ENCODE results near the gene SNRPB. TPM values are rescaled to one million over a fixed set of nuclear protein-coding genes. Genes with fewer than 3 reads are reported as not detected.
A peak's percentile ranks its signal among the peaks of the same experiment; 100 is the strongest.

Gene SNRPB
- total RNA-seq, 1 donor from 2014 or later: 215 TPM

- ATAC-seq (ENCODE audit: low read depth) (peak; percentile 54), DNase-seq (peak; percentile 23)
- Mint-ChIP-seq H3K27ac (no peak overlapping the region), H3K4me1 (peaks cover 2% of the 10 kb centered on the region), H3K27me3 (no peaks in the 10 kb centered on the region), H3K36me3 (ENCODE audit: low read depth) (peaks cover 6% of the 10 kb centered on the region), H3K4me3 (no peak overlapping the region), H3K9me3 (peaks cover under 1% of the 10 kb centered on the region)
- ChIA-PET POLR2A (interaction anchor here (0.7 to 1.9 kb wide), 2 partner anchors 245 to 263 kb away, joined by 4 read pairs; no protein-coding TSS in a partner anchor), CTCF (interaction anchor here (0.7 to 5.0 kb wide), 17 partner anchors 9 to 688 kb away, joined by 3 to 71 read pairs (median 3); no protein-coding TSS in a partner anchor)
- intact Hi-C loops (cut with micrococcal nuclease): loop anchor here (1.0 to 5.0 kb wide), 2 partner anchors 101 to 675 kb away; no protein-coding TSS in a partner anchor
- no peak for TF ChIP-seq CTCF (IDR thresholded peaks at IDR 0.05)
Measured at GRCh38 chr20:2451939-2452732, 18.5 kb downstream of the SNRPB start.

GRCh38 chr20:2451422-2451821, 19.2 kb downstream of the SNRPB start:
- intact Hi-C loops (cut with micrococcal nuclease): loop anchor here (5.0 kb wide), 1 partner anchor 674 kb away; no protein-coding TSS in a partner anchor
- H3K4me1 Mint-ChIP-seq: peaks cover 2% of the 10 kb centered on the region
- H3K27me3 Mint-ChIP-seq: no peaks in the 10 kb centered on the region
- DNase-seq (no peak), ATAC-seq (ENCODE audit: low read depth) (no peak)
- POLR2A ChIA-PET: interaction anchor here (1.9 kb wide), 1 partner anchor 244 kb away, joined by 4 read pairs; no protein-coding TSS in a partner anchor
- no peak for TF ChIP-seq CTCF (IDR thresholded peaks at IDR 0.05)
- no peak overlapping the region for H3K27ac Mint-ChIP-seq
- H3K9me3 Mint-ChIP-seq: peaks cover 4% of the 10 kb centered on the region
- CTCF ChIA-PET: interaction anchor here (0.8 to 5.0 kb wide), 8 partner anchors 18 to 687 kb away, joined by 3 to 71 read pairs (median 4); no protein-coding TSS in a partner anchor
- no peak overlapping the region for H3K4me3 Mint-ChIP-seq
- peaks cover 2% of the 10 kb centered on the region for H3K36me3 Mint-ChIP-seq (ENCODE audit: low read depth)

- intact Hi-C loops (cut with micrococcal nuclease): no loop called here
- ChIA-PET CTCF (interaction anchor here (5.0 kb wide), 1 partner anchor 242 kb away, joined by 71 read pairs; no protein-coding TSS in a partner anchor), POLR2A (no interaction called here)
- Mint-ChIP-seq H3K27me3 (no peaks in the 10 kb centered on the region), H3K4me3 (no peak overlapping the region), H3K27ac (no peak overlapping the region), H3K36me3 (ENCODE audit: low read depth) (no peaks in the 10 kb centered on the region), H3K4me1 (peaks cover 2% of the 10 kb centered on the region), H3K9me3 (peaks cover 4% of the 10 kb centered on the region)
- DNase-seq (no peak), ATAC-seq (ENCODE audit: low read depth) (no peak)
- TF ChIP-seq CTCF (IDR thresholded peaks at IDR 0.05): no peak
Measured at GRCh38 chr20:2449386-2449785, 21.2 kb downstream of the SNRPB start.

- ATAC-seq (ENCODE audit: low read depth) (no peak), DNase-seq (no peak)
- POLR2A ChIA-PET: no interaction called here
- Mint-ChIP-seq H3K4me3 (no peak overlapping the region), H3K4me1 (peaks cover 2% of the 10 kb centered on the region), H3K27ac (no peak overlapping the region), H3K9me3 (peaks cover 4% of the 10 kb centered on the region), H3K27me3 (no peaks in the 10 kb centered on the region), H3K36me3 (ENCODE audit: low read depth) (no peaks in the 10 kb centered on the region)
- TF ChIP-seq CTCF (IDR thresholded peaks at IDR 0.05): no peak
- intact Hi-C loops (cut with micrococcal nuclease): no loop called here
- CTCF ChIA-PET: interaction anchor here (1.4 kb wide), 1 partner anchor 239 kb away, joined by 6 read pairs; no protein-coding TSS in a partner anchor
Measured at GRCh38 chr20:2446845-2447244, 23.7 kb downstream of the SNRPB start.

GRCh38 chr20:2431185-2431584, 39.4 kb downstream of the SNRPB start:
- POLR2A ChIA-PET: no interaction called here
- Mint-ChIP-seq H3K4me1 (no peaks in the 10 kb centered on the region), H3K9me3 (no peaks in the 10 kb centered on the region), H3K27ac (no peak overlapping the region), H3K27me3 (peaks cover 35% of the 10 kb centered on the region), H3K36me3 (ENCODE audit: low read depth) (no peaks in the 10 kb centered on the region), H3K4me3 (no peak overlapping the region)
- no peak for DNase-seq
- intact Hi-C loops (cut with micrococcal nuclease): no loop called here
- CTCF ChIA-PET: no interaction called here
- TF ChIP-seq CTCF (IDR thresholded peaks at IDR 0.05): no peak
- no peak for ATAC-seq (ENCODE audit: low read depth)
